K562 (cell line): ENCODE measurements around the gene FAM98C. TPM values are rescaled to one million over a fixed set of nuclear protein-coding genes. Genes with fewer than 3 reads are reported as not detected.

Experiments
- ARNT ChIP-seq, 2 experiments: fragments of 450-650 bp; IDR thresholded peaks; 2 replicates each; pipeline ENCODE4 v1.6.1; 2016; ENCODE audit warnings: mild to moderate bottlenecking in 1 of 2
- BHLHE40 ChIP-seq: IDR thresholded peaks from 2 replicates; pipeline ENCODE4 v1.6.1; 2011; ENCODE audit warnings: low read length, improper control_type of control experiment
- CCAR2 ChIP-seq: fragments of 200-400 bp; formaldehyde crosslinking; IDR thresholded peaks from 2 replicates; pipeline ENCODE4 v1.6.1; 2017; ENCODE audit warnings: mild to moderate bottlenecking, low read depth, low read length
- CREB3 ChIP-seq: fragments of 450-650 bp; conservative IDR thresholded peaks from 2 replicates; pipeline ENCODE4 v1.6.1; 2016; ENCODE audit warnings: missing genetic modification characterization, low read depth, mild to moderate bottlenecking, missing compliant biosample characterization, moderate library complexity
- FOSL1 ChIP-seq: fragments of 200-800 bp; sonication (Bioruptor generic); conservative IDR thresholded peaks from 2 replicates; pipeline ENCODE4 v1.6.1; 2016; ENCODE audit warnings: missing genetic modification characterization, missing compliant biosample characterization
- HDAC6 ChIP-seq: IDR thresholded peaks from 2 replicates; pipeline ENCODE4 v1.6.1; 2012; ENCODE audit warnings: low read depth, mild to moderate bottlenecking, control low read depth, inconsistent platforms, low read length, moderate library complexity
- HMGXB4 ChIP-seq: sonication (generic); formaldehyde crosslinking; IDR thresholded peaks from 2 replicates; pipeline ENCODE4 v1.8.1; 2023; ENCODE audit warnings: mild to moderate bottlenecking, missing genetic modification reagents
- KDM1A ChIP-seq, 2 experiments: fragments of 450-650 bp; IDR thresholded peaks; 2 replicates each; pipeline ENCODE4 v1.6.1; 2016; ENCODE audit warnings: mild to moderate bottlenecking in 2 of 2
- KLF10 ChIP-seq: fragments of 250-450 bp; sonication (Bioruptor Pico); IDR thresholded peaks from 2 replicates; pipeline ENCODE4 v1.6.1; 2021; ENCODE audit warnings: matching md5 sums
- NR2F6 ChIP-seq: fragments of 450-650 bp; formaldehyde crosslinking; IDR thresholded peaks from 2 replicates; pipeline ENCODE4 v1.4.0; 2020; ENCODE audit warnings: mild to moderate bottlenecking
- PHF20 ChIP-seq: fragments of 450-650 bp; IDR thresholded peaks from 2 replicates; pipeline ENCODE4 v1.6.1; 2018; ENCODE audit not compliant: partially characterized antibody
- POU5F1 ChIP-seq: fragments of 150-350 bp; IDR thresholded peaks from 2 replicates; pipeline ENCODE4 v1.6.1; 2014; ENCODE audit warnings: borderline replicate concordance, low read length, low read depth, mild to moderate bottlenecking; ENCODE audit not compliant: partially characterized antibody
- RBBP5 ChIP-seq: fragments of 200-600 bp; sonication (generic); IDR thresholded peaks from 2 replicates; pipeline ENCODE4 v1.6.1; 2012; ENCODE audit warnings: borderline replicate concordance, mild to moderate bottlenecking, low read length, control low read depth, inconsistent platforms; ENCODE audit not compliant: insufficient read depth, poor library complexity, severe bottlenecking
- RFX1 ChIP-seq: fragments of 450-650 bp; IDR thresholded peaks from 2 replicates; pipeline ENCODE4 v1.6.1; 2016; ENCODE audit warnings: mild to moderate bottlenecking, moderate library complexity
- SMARCA4 ChIP-seq: fragments of 450-650 bp; IDR thresholded peaks from 2 replicates; pipeline ENCODE4 v1.6.1; 2016
- SMARCA5 ChIP-seq: fragments of 450-650 bp; IDR thresholded peaks from 2 replicates; pipeline ENCODE4 v1.6.1; 2016
- STAT5B ChIP-seq: fragments of 250-450 bp; sonication (Bioruptor Pico); IDR thresholded peaks from 2 replicates; pipeline ENCODE4 v1.8.0; 2021; ENCODE audit warnings: mild to moderate bottlenecking, inconsistent platforms
- TEAD2 ChIP-seq: fragments of 450-650 bp; IDR thresholded peaks from 2 replicates; pipeline ENCODE4 v1.6.1; 2016; ENCODE audit warnings: missing genetic modification characterization, control low read depth, missing compliant biosample characterization
- TSC22D4 ChIP-seq: fragments of 450-650 bp; IDR thresholded peaks from 2 replicates; pipeline ENCODE4 v1.6.1; 2016; ENCODE audit warnings: missing genetic modification characterization, missing biosample characterization, control low read depth
- ZNF263 ChIP-seq: sonication (generic); formaldehyde crosslinking; IDR thresholded peaks from 2 replicates; pipeline ENCODE4 v1.8.0; 2022; ENCODE audit warnings: mild to moderate bottlenecking, missing genetic modification reagents, borderline replicate concordance
- ZNF699 ChIP-seq: fragments of 250-450 bp; sonication (Bioruptor Pico); IDR thresholded peaks from 2 replicates; pipeline ENCODE4 v1.8.0; 2021; ENCODE audit warnings: mild to moderate bottlenecking, moderate library complexity; ENCODE audit not compliant: insufficient replicate concordance
- polyA plus RNA-seq, 8 experiments: library from polyadenylated mRNA; depleted of rRNA in 4 of 8; stranded (reverse) in 5 of 8; unstranded in 3 of 8; fragments of >200 nt; fragmentation: Nextera tagmentation in 2 of 8; fragmentation: Illumina TruSeq in 1 of 8; extraction: Ambion mirVana in 2 of 8; extraction: Trizol in 1 of 8; gene quantifications; 2 replicates each; pipeline versions ENCODE4 v1.2.1 to v1.2.3, GENCODE V29; 2011 to 2014; ENCODE audit warnings: inconsistent platforms in 1 of 8, missing spikeins in 1 of 8
- total RNA-seq, 7 experiments: library from RNA; depleted of rRNA in 6 of 7; stranded (reverse); fragments of >200 nt in 6 of 7; fragmentation: Illumina TruSeq in 2 of 7; extraction: Trizol in 2 of 7; gene quantifications; 2 replicates each; pipeline versions ENCODE4 v1.2.1 to v1.2.3, GENCODE V29; 2011 to 2021; ENCODE audit warnings: low replicate concordance in 1 of 7
- TF ChIP-seq, protein P1 (sequence below): fragments of 450-650 bp; IDR thresholded peaks from 2 replicates; pipeline ENCODE4 v1.6.1; 2016; ENCODE audit warnings: low read depth, mild to moderate bottlenecking, moderate library complexity
- TF ChIP-seq, protein P2 (sequence below): fragments of 150-350 bp; conservative IDR thresholded peaks from 2 replicates; pipeline ENCODE4 v1.6.1; 2014; ENCODE audit warnings: low read length
- TF ChIP-seq, protein P3 (sequence below): sonication (generic); formaldehyde crosslinking; IDR thresholded peaks from 2 replicates; pipeline ENCODE4 v1.8.0; 2022; ENCODE audit warnings: mild to moderate bottlenecking, missing genetic modification reagents

Gene FAM98C
- total and polyA plus RNA-seq, 9 of the 15 experiments (the other 6 are each of a cell fraction or from before 2014, with no cell fraction given) = 1.7 to 43.8 (median 13.7) TPM

DNA sequence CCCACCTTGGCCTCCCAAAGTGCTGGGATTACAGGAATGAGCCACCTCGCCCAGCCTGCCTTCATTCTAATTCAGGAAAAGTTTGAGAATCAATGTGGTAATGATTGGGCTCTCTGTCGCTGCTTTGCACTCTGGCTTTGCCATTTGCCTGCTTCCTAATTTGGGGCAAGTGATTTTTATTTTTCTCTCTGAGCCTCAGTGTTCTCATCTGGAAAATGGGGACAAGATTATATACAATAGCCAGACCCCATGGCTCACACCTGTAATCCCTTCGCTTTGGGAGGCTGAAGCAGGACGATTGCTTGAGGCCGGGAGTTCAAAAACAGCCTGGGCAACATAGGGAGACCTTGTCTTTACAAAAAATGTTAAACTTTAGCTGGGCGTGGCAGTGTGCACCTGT is 34.4 kb downstream of the FAM98C start (continued):
- no peak for TF ChIP-seq HDAC6
- no peak for TF ChIP-seq POU5F1
- TF ChIP-seq KLF10 = no peak
- TF ChIP-seq HMGXB4 = no peak
- no peak for TF ChIP-seq ZNF699
- no peak for TF ChIP-seq RBBP5
- no peak for TF ChIP-seq TSC22D4 (tag)
- no peak for TF ChIP-seq RFX1
- TF ChIP-seq ZNF263 (CRISPR knock-in tag) = no peak
- peak; percentile 73 for TF ChIP-seq SMARCA5
- peak; percentile 37 for TF ChIP-seq PHF20
- no peak for TF ChIP-seq TEAD2 (tag)
- no peak for TF ChIP-seq FOSL1
- TF ChIP-seq CCAR2 = no peak
- no peak for TF ChIP-seq BHLHE40
- TF ChIP-seq ARNT (IDR thresholded peaks at IDR 0.05) = no peak
- TF ChIP-seq, protein P1, sequence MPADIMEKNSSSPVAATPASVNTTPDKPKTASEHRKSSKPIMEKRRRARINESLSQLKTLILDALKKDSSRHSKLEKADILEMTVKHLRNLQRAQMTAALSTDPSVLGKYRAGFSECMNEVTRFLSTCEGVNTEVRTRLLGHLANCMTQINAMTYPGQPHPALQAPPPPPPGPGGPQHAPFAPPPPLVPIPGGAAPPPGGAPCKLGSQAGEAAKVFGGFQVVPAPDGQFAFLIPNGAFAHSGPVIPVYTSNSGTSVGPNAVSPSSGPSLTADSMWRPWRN = no peak
- no peak for TF ChIP-seq STAT5B (CRISPR knock-in tag)
- TF ChIP-seq NR2F6 (CRISPR knock-in tag) = no peak
- TF ChIP-seq, protein P2, sequence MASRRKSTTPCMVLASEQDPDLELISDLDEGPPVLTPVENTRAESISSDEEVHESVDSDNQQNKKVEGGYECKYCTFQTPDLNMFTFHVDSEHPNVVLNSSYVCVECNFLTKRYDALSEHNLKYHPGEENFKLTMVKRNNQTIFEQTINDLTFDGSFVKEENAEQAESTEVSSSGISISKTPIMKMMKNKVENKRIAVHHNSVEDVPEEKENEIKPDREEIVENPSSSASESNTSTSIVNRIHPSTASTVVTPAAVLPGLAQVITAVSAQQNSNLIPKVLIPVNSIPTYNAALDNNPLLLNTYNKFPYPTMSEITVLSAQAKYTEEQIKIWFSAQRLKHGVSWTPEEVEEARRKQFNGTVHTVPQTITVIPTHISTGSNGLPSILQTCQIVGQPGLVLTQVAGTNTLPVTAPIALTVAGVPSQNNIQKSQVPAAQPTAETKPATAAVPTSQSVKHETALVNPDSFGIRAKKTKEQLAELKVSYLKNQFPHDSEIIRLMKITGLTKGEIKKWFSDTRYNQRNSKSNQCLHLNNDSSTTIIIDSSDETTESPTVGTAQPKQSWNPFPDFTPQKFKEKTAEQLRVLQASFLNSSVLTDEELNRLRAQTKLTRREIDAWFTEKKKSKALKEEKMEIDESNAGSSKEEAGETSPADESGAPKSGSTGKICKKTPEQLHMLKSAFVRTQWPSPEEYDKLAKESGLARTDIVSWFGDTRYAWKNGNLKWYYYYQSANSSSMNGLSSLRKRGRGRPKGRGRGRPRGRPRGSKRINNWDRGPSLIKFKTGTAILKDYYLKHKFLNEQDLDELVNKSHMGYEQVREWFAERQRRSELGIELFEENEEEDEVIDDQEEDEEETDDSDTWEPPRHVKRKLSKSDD = no peak
- TF ChIP-seq CREB3 (tag) = no peak
- TF ChIP-seq KDM1A (IDR thresholded peaks at IDR 0.05) = peak; percentile 80 to 82
- no peak for TF ChIP-seq SMARCA4
- TF ChIP-seq, protein P3, sequence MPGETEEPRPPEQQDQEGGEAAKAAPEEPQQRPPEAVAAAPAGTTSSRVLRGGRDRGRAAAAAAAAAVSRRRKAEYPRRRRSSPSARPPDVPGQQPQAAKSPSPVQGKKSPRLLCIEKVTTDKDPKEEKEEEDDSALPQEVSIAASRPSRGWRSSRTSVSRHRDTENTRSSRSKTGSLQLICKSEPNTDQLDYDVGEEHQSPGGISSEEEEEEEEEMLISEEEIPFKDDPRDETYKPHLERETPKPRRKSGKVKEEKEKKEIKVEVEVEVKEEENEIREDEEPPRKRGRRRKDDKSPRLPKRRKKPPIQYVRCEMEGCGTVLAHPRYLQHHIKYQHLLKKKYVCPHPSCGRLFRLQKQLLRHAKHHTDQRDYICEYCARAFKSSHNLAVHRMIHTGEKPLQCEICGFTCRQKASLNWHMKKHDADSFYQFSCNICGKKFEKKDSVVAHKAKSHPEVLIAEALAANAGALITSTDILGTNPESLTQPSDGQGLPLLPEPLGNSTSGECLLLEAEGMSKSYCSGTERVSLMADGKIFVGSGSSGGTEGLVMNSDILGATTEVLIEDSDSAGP (CRISPR knock-in tag) = no peak
